ENCODE results near the gene PNLDC1. TPM values are rescaled to one million over a fixed set of nuclear protein-coding genes. Genes with fewer than 3 reads are reported as not detected.
"Not testable (repeated sequence)": the region's sequence is repeated elsewhere in the genome, so short reads cannot be mapped to it uniquely, and the experiment has no call there.

Gene PNLDC1
- total RNA-seq, 1 experiment from 2014 or later, result not detected

DNA sequence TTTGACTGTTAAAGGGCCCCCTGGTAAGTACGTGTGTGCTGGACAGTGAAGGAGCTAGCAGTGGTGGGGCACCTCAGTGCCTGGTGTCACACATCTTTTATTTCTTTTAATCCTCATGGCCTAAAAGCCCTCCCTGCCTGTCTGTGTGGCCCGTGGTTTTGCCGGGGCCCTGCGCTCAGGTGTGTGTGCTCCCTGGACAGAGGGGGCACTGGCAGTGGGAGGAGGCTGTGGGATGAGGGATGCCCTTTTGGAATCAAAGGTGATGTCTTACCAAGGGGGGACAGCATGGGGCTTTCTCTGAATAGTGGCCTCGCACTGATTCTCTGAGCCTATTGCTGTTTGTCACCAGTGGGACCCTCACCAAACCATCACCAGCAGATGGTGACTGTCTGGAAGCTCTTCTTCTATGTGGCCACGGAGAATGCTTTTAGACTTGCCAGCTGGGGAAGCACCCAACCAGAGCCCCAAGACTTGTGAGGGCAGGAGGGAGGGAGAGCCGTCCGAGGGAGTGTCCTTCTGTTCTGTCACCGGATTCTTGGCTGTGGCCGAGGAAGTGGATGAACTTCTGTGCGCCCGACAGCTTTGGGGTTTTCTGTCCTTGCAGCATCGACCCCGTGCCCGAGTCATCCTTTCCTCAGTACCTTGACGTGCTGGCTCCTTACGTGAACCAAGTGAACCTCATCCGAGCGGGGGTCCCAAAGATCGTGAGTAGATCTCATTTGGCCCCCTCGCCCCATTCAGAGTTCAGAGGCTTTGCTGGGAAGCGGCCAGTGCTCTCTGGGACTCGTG, 18.1 kb downstream of the PNLDC1 start:
- Histone ChIP-seq H3K36me3 (no peaks in the 10 kb centered on the region), H3K27me3 (replicated peaks) (peaks cover 24% of the 10 kb centered on the region), H3K9me3 (replicated peaks) (no peaks in the 10 kb centered on the region), H3K4me3 (no peak overlapping the region), H3K27ac (no peak overlapping the region), H3K4me1 (replicated peaks) (no peaks in the 10 kb centered on the region)
- DNase-seq (ENCODE audit: low read depth in 1 of 2, low spot score in 2 of 2), result no peak

- no peak overlapping the region for H3K4me3 ChIP-seq
- H3K36me3 ChIP-seq, result no peaks in the 10 kb centered on the region
- H3K4me1 ChIP-seq (replicated peaks), result no peaks in the 10 kb centered on the region
- H3K9me3 ChIP-seq (replicated peaks), result no peaks in the 10 kb centered on the region
- no peak overlapping the region for H3K27ac ChIP-seq
- H3K27me3 ChIP-seq (replicated peaks), result peaks cover 24% of the 10 kb centered on the region
- DNase-seq (ENCODE audit: low read depth in 1 of 2, low spot score in 2 of 2), result no peak
Observed at GRCh38 chr6:159819098-159819497, 19.0 kb downstream of the PNLDC1 start.

DNA sequence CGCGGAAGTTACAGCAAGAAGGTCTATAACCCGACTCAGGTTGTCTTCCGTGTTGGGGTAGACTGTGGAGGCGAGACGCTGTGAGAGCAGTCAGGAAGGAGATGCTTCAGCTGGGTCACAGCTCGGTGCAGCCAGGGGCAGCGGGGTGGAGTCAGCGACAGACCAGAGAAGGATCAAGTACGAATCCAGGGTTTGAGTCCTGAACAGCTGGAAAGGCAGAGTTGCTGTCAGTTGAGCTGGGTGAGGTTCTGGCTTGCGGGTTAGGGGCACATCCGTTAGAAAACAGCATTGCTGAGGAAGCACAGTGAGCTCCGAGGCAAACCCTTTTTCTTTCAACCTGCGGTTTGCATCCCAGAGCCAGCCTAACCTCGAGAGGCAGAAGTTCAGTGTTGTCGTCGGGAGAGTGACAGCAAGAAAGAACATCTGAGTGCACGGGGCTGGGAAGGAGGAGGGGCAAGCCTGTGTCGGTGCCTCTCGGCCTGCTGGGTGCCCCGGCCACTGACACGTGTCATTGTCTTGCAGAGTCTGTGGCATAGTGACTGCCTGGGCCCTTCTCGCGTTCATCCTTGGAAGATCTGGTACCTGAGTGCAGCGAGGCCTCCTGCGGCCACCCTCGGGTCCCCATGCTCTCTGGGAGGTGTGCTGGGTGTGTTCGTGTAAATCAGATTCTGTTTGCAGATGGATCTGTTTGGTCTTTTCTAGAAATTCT, 20.0 kb downstream of the PNLDC1 start:
- Histone ChIP-seq H3K36me3 (no peaks in the 10 kb centered on the region), H3K27me3 (replicated peaks) (peaks cover 24% of the 10 kb centered on the region), H3K4me3 (no peak overlapping the region), H3K27ac (no peak overlapping the region), H3K9me3 (replicated peaks) (no peaks in the 10 kb centered on the region), H3K4me1 (replicated peaks) (no peaks in the 10 kb centered on the region)
- DNase-seq (ENCODE audit: low read depth in 1 of 2, low spot score in 2 of 2), result no peak

- Histone ChIP-seq H3K36me3 (no peaks in the 10 kb centered on the region), H3K4me3 (no peak overlapping the region), H3K4me1 (replicated peaks) (no peaks in the 10 kb centered on the region), H3K27ac (no peak overlapping the region), H3K27me3 (replicated peaks) (peaks cover 24% of the 10 kb centered on the region), H3K9me3 (replicated peaks) (no peaks in the 10 kb centered on the region)
- no peak for DNase-seq (ENCODE audit: low read depth in 1 of 2, low spot score in 2 of 2)
Observed at GRCh38 chr6:159821122-159821521, 21.0 kb downstream of the PNLDC1 start.

- Histone ChIP-seq H3K4me1 (replicated peaks) (no peaks in the 10 kb centered on the region), H3K27ac (no peak overlapping the region), H3K36me3 (no peaks in the 10 kb centered on the region), H3K4me3 (no peak overlapping the region), H3K9me3 (replicated peaks) (no peaks in the 10 kb centered on the region), H3K27me3 (replicated peaks) (peaks cover 24% of the 10 kb centered on the region)
- DNase-seq (ENCODE audit: low read depth in 1 of 2, low spot score in 2 of 2), result no peak
Observed at GRCh38 chr6:159821726-159822125, 21.6 kb downstream of the PNLDC1 start.

- H3K27ac ChIP-seq, result no peak overlapping the region
- no peaks in the 10 kb centered on the region for H3K36me3 ChIP-seq
- peaks cover 12% of the 10 kb centered on the region for H3K27me3 ChIP-seq (replicated peaks)
- H3K4me3 ChIP-seq, result no peak overlapping the region
- H3K9me3 ChIP-seq (replicated peaks), result no peaks in the 10 kb centered on the region
- H3K4me1 ChIP-seq (replicated peaks), result no peaks in the 10 kb centered on the region
- DNase-seq (ENCODE audit: low read depth in 1 of 2, low spot score in 2 of 2), result no peak
Observed at GRCh38 chr6:159823953-159824352, 23.9 kb downstream of the PNLDC1 start.

- H3K9me3 ChIP-seq (replicated peaks); H3K27ac ChIP-seq; DNase-seq (ENCODE audit: low read depth in 1 of 2, low spot score in 2 of 2); H3K4me1 ChIP-seq (replicated peaks); H3K4me3 ChIP-seq; H3K36me3 ChIP-seq: not testable (repeated sequence)
- peaks cover 11% of the 10 kb centered on the region for H3K27me3 ChIP-seq (replicated peaks)
Observed at GRCh38 chr6:159824690-159825089, 24.6 kb downstream of the PNLDC1 start.

DNA sequence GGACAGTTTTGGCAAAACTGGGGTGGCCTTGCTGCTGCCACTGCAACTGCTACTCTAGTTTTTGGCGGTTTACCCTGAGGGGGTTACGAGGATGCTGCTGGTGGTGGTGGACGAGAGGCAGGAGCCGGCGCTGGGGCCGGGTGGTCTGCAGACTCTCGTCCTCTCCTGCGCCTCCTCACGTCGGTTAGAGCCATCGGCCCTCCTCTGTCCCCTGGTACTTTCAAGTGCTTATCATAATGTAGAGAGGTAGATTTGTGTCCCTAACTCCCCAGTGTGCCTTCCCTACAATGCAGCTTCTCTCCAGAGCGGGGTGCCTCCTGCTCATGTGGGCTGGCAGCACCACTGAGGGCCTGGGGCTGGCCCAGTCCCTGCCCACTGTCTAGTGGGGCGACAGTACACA, 25.9 kb downstream of the PNLDC1 start:
- Histone ChIP-seq H3K36me3 (no peaks in the 10 kb centered on the region), H3K4me3 (no peak overlapping the region), H3K9me3 (replicated peaks) (no peaks in the 10 kb centered on the region), H3K27ac (no peak overlapping the region), H3K4me1 (replicated peaks) (no peaks in the 10 kb centered on the region), H3K27me3 (replicated peaks) (no peaks in the 10 kb centered on the region)
- DNase-seq (ENCODE audit: low read depth in 1 of 2, low spot score in 2 of 2), result no peak

DNA sequence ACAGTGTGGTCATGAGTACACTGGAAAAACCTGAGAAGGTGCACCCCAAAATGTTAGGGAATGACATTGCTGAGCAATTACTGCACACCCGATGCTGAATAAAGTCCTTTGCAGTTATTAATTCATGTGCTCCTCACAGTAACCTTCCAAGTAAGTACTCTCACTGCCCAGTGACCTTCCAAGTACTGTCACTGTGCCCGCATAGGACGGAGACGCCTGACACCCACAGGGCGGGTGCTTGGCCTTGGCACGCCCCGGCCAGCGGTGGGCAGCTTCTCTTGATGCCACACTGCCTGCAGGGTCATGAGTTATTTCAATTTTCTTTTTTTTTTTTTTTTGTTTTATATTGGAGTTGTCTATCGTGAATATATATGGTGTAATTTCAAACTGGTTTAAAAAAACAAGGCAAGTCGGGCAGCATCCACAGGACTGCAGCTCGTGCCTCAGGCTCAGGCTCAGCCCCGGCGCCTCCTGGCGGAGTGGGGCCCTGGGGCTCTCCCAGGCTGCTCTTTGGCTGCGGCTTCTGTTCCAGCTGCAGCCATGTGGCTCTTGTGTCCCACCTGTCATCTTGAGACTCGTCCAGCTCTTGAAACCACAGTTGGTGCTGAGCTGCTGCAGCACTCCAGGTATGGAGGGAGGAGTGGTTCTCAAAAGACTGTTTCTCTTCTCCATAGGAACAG, 27.0 kb downstream of the PNLDC1 start:
- H3K27ac ChIP-seq, result no peak overlapping the region
- DNase-seq (ENCODE audit: low read depth in 1 of 2, low spot score in 2 of 2), result no peak
- no peaks in the 10 kb centered on the region for H3K36me3 ChIP-seq
- no peaks in the 10 kb centered on the region for H3K4me1 ChIP-seq (replicated peaks)
- H3K4me3 ChIP-seq, result no peak overlapping the region
- H3K27me3 ChIP-seq (replicated peaks), result no peaks in the 10 kb centered on the region
- H3K9me3 ChIP-seq (replicated peaks), result no peaks in the 10 kb centered on the region

- H3K36me3 ChIP-seq, result no peaks in the 10 kb centered on the region
- H3K4me3 ChIP-seq, result no peak overlapping the region
- H3K27ac ChIP-seq, result no peak overlapping the region
- no peaks in the 10 kb centered on the region for H3K27me3 ChIP-seq (replicated peaks)
- H3K4me1 ChIP-seq (replicated peaks), result no peaks in the 10 kb centered on the region
- H3K9me3 ChIP-seq (replicated peaks), result no peaks in the 10 kb centered on the region
- DNase-seq (ENCODE audit: low read depth in 1 of 2, low spot score in 2 of 2), result no peak
Observed at GRCh38 chr6:159828074-159828473, 28.0 kb downstream of the PNLDC1 start.

GRCh38 chr6:159829526-159829925, 29.4 kb downstream of the PNLDC1 start:
- H3K4me3 ChIP-seq, result no peak overlapping the region
- no peak overlapping the region for H3K27ac ChIP-seq
- no peaks in the 10 kb centered on the region for H3K27me3 ChIP-seq (replicated peaks)
- no peaks in the 10 kb centered on the region for H3K4me1 ChIP-seq (replicated peaks)
- no peak for DNase-seq (ENCODE audit: low read depth in 1 of 2, low spot score in 2 of 2)
- H3K9me3 ChIP-seq (replicated peaks), result no peaks in the 10 kb centered on the region
- no peaks in the 10 kb centered on the region for H3K36me3 ChIP-seq

GRCh38 chr6:159830501-159831372, 30.7 kb downstream of the PNLDC1 start:
- Histone ChIP-seq H3K9me3 (replicated peaks) (no peaks in the 10 kb centered on the region), H3K36me3 (no peaks in the 10 kb centered on the region), H3K4me3 (no peak overlapping the region), H3K27ac (no peak overlapping the region), H3K4me1 (replicated peaks) (no peaks in the 10 kb centered on the region), H3K27me3 (replicated peaks) (no peaks in the 10 kb centered on the region)
- DNase-seq (ENCODE audit: low read depth in 1 of 2, low spot score in 2 of 2), result no peak

DNA sequence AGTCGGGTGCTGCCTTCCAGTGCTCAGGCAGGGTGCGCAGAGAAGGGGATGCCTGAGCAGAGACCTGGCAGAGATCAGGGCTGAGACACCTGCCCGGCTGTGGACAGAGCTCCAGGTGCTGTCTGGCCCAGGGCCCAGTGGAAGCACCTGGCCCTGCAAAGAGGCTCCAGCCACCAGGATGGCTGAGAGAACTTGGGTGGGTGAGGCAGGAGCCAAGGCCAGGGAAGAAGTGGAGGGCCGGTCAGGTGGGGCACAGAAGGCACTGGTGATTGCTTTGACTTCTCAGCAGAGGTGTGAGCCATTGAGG, 31.2 kb downstream of the PNLDC1 start:
- no peak overlapping the region for H3K4me3 ChIP-seq
- no peak overlapping the region for H3K27ac ChIP-seq
- no peaks in the 10 kb centered on the region for H3K4me1 ChIP-seq (replicated peaks)
- H3K27me3 ChIP-seq (replicated peaks), result no peaks in the 10 kb centered on the region
- H3K9me3 ChIP-seq (replicated peaks), result no peaks in the 10 kb centered on the region
- no peak for DNase-seq (ENCODE audit: low read depth in 1 of 2, low spot score in 2 of 2)
- H3K36me3 ChIP-seq, result no peaks in the 10 kb centered on the region
